Renal cortex interstitium (tissue), 11 donors: ENCODE results near the gene ITGA5. TPM values are rescaled to one million over a fixed set of nuclear protein-coding genes. Genes with fewer than 3 reads are reported as not detected.
"Not testable (repeated sequence)": the region's sequence is repeated elsewhere in the genome, so short reads cannot be mapped to it uniquely, and the experiment has no call there.

ENCODE experiments used
- DNase-seq, 11 donors: peaks; one replicate each; pipeline ENCODE4 v3.0.0-alpha.2; 2013; ENCODE audit warnings: low read depth in 9 of 11, low spot score in 4 of 11; ENCODE audit errors: extremely low read depth in 1 of 11
- polyA plus RNA-seq, 3 donors: library from polyadenylated mRNA; unstranded; fragments of 120-200 nt; gene quantifications; one replicate each; pipeline ENCODE4 v1.2.1, GENCODE V29; 2013; ENCODE audit not compliant: insufficient read length in 3 of 3

The ITGA5 gene
- polyA plus RNA-seq, 3 donors = 41.1 to 50.6 (median 42.1) TPM

GRCh38 chr12:54363618-54364017 is 55.4 kb downstream of the ITGA5 start:
- no peak for DNase-seq

GRCh38 chr12:54363047-54363446 is 56.0 kb downstream of the ITGA5 start:
- DNase-seq = no peak

- peak in 8 of 11 donors; percentile 79 to 91 (median 86) for DNase-seq
Observed at GRCh38 chr12:54360717-54361456, 58.2 kb downstream of the ITGA5 start.

GRCh38 chr12:54359762-54360351 is 59.2 kb downstream of the ITGA5 start:
- no peak for DNase-seq

DNA sequence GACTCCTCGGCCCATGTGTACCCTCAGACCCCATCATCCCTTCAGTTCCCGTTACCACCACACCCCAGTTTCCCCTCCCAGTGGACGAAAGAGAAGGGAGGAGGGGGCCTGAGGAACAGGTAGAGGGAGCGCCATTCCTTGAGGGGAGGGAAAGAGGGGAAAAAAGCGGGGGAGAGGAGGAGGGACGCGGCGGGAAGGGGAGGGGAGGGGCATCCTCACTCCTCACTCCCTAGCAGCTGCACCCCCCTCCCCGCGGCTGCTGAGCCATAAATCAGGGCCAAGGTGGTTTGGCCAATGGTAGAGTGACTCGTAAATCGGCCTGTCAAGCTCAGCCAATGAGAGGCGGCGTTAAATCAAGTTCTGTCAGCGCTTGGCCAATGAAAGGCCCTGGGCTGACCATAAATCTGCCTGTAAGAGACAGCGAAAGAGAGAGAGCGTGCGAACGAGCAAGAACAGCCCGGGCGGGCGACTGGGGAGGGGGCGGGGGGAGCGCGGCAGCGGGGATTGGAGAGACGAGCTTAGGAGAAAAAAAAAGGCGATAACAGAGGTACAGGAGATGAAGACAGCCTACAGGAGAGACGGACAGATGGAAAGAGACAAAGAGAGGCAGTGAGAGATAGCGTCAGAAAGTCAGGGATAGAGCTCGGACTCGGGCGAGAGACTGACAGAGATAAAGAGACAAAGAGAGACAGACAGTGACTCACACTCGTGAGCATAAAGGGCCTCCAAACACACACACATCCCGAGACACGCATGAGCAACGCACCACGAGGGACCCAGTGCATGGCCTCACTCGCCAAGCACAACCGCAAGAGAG is 59.9 kb downstream of the ITGA5 start:
- peak; percentile 96 to 100 (median 99) for DNase-seq

- no peak for DNase-seq
Observed at GRCh38 chr12:54358191-54358944, 60.7 kb downstream of the ITGA5 start.

DNA sequence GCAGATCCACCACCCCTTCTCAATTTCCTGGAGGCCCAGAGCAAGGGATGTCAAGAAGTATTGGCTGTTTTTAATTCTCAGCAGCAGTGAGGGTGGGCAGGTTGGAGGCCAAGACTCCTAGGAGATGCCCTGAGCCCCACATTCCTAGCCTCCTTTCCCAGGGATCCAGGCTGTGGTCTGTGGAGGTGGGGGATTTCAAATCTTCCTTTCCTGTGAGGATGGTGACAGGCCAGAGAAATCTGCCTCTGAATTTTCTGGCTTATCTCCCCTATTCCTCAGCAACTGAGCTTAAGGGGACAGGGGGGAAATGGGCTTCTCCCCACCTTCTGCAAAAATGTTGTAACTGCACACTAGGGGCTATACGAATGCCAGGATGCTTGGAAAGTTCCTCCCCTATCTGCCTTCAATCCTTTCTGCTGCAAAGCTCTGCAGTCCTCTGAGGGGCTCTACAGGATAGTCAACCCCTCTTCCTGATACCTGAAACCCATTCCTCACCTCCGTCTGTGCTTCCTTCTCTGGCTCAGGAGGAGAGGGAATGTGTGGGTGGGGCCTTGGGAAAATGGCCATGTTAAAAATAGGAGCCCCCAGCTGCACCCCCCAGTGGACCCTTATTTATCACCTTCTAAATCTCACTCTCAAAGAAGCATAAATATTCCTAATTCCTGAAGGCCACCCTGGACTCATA is 61.4 kb downstream of the ITGA5 start:
- DNase-seq = no peak

DNA sequence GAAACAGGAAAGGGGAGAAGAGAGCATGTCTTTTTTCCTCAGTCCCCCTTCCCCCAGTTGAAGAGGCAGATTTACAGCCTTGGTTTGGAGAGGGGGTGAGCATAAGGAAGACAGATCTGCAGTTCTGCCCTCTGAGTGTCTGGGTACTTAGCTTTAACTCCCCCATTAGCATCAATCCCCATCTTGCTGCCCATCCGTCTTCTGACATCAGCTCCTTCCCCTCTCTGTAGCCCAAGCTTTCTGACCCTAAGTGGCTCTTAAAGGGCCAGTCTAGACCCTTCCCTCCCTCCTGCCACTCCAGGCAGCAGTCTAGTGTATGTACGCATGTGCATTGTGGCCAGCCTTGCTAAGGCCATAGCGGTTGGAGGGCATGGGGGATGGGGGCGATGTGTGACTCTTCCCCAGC is 62.1 kb downstream of the ITGA5 start:
- no peak for DNase-seq

- no peak for DNase-seq
Observed at GRCh38 chr12:54356228-54356627, 62.8 kb downstream of the ITGA5 start.

- no peak for DNase-seq
Observed at GRCh38 chr12:54355104-54355815, 63.8 kb downstream of the ITGA5 start.

DNA sequence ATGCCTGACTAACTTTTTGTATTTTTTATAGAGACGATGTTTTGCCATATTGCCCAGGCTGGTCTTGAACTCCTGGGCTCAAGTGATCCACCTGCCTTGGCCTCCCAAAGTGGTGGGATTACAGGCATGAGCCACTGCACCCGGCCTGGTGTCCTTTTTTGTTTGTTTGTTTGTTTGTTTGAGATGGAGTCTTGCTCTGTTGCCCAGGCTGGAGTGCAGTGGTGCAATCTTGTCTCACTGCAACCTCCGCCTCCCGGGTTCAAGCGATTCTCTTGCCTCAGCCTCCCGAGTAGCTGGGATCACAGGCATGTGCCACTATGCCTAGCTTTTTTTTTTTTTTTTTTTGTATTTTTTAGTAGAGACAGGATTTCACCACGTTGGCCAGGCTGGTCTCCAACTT is 64.8 kb downstream of the ITGA5 start:
- DNase-seq = not testable (repeated sequence)

GRCh38 chr12:54352891-54353874 is 65.9 kb downstream of the ITGA5 start:
- no peak for DNase-seq

DNA sequence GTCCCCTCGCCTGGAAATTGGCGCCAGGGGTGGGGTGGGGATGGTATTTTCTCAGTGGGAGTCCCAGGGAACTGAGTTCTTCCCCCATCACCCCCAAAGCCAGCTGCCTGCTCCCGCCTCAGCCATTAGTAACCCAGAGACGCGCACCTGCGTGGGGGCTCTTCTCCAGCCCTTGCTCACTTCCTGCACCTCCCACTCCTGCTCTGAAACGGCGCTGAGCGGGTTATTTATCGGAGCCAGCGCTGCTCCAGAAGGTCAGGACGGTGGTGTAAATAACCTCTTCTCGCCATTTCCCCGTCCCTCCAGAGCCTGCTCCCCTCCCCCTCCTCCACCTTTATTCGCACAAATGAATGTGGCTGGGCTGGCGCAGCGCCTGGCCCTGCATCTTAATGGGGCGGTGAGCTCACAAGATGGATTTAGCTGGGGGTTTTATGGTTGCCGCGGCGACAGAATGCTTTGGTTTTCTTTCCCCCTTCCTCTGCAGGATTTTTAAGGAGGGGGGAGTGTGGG is 67.0 kb downstream of the ITGA5 start:
- DNase-seq = peak in 9 of 11 donors; percentile 73 to 89 (median 84)

- no peak for DNase-seq
Observed at GRCh38 chr12:54351341-54351740, 67.7 kb downstream of the ITGA5 start.

DNA sequence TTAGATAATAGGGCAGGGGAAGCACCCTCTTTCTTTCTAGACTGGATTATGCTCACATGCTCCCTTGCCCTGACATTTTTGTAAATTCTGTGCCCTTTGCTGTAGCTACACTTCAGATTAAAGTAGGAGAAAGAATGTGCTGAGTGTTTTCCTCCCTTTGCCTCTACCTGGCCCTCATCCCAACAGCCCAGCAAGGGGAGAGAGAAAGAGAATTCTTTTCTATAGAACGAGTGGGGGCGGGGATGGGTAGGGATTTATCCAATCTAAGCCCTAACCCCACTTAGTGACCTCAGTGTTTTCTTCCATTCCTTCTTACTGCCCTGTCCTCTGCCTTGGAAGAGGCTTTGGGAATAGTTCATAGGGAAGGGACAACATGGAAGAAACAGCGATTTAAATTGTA is 68.3 kb downstream of the ITGA5 start:
- no peak for DNase-seq

DNA sequence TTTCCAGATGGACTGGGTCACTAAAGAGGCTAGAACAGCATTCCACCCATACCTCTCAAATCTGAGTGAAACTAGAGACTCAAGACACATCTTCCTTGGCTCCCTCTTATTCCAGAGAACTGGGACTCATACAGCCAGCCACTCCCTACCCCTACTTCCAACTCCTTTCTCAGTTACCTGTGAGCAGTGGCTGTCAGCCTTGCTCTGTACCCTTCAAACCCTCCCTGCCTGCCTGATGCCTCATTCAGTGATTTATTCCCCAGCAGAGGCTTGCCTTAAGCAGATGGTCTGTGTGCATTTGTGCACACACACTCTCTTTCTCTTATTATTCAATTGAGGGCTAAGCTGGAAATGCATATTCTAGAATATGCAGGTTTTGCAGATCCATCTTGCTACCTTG is 69.4 kb downstream of the ITGA5 start:
- DNase-seq = no peak

DNA sequence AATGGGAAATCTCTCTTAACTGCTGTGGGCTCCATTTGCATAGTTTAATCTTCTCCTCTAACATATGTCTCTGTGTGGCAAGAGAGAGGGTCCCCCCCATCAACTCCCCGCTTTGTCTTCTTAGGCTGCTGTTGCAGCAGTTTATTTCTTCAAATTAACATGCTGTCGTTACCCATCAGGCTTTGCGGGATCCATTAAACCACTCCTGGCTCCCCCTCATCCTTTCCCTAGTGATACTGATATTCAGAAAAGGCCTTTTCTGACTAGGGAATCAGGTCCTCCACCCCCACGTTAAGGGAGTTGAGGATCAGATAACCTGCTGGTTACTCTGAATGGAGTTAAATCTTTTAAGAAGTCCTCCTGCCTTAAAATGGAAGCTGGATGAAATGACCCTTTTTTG is 70.0 kb downstream of the ITGA5 start:
- DNase-seq = no peak
